GM12891 (cell line): ENCODE measurements around the gene B4GALT7.

ENCODE experiments used
- DNase-seq: peaks from one replicate; pipeline ENCODE4 v3.0.0; 2011; ENCODE audit warnings: low spot score; ENCODE audit not compliant: insufficient read length
- FAIRE-seq: peaks from 2 replicates; lab custom pipeline; 2011; peaks lifted over from hg19 to GRCh38; lab: Jason Lieb, UNC
- PAX5 ChIP-seq: IDR thresholded peaks from 2 replicates; pipeline ENCODE4 v1.6.1; 2011; ENCODE audit warnings: low read length, moderate library complexity, mild to moderate bottlenecking; ENCODE audit not compliant: insufficient read depth, severe bottlenecking
- POLR2A ChIP-seq: IDR thresholded peaks from 2 replicates; pipeline ENCODE4 v1.6.1; 2011; ENCODE audit warnings: low read depth, low read length, control low read depth
- POLR2AphosphoS5 ChIP-seq: IDR thresholded peaks from 2 replicates; pipeline ENCODE4 v1.6.1; 2011; ENCODE audit warnings: low read depth, low read length, control low read depth
- POU2F2 ChIP-seq: IDR thresholded peaks from 2 replicates; pipeline ENCODE4 v1.6.1; 2011; ENCODE audit warnings: low read depth, mild to moderate bottlenecking, control low read depth, low read length, moderate library complexity
- SPI1 ChIP-seq: IDR thresholded peaks from 2 replicates; pipeline ENCODE4 v1.6.1; 2011; ENCODE audit warnings: low read depth, low read length, control low read depth
- TAF1 ChIP-seq: IDR thresholded peaks from 2 replicates; pipeline ENCODE4 v1.6.1; 2011; ENCODE audit warnings: low read depth, low read length, control low read depth

B4GALT7 gene

DNA sequence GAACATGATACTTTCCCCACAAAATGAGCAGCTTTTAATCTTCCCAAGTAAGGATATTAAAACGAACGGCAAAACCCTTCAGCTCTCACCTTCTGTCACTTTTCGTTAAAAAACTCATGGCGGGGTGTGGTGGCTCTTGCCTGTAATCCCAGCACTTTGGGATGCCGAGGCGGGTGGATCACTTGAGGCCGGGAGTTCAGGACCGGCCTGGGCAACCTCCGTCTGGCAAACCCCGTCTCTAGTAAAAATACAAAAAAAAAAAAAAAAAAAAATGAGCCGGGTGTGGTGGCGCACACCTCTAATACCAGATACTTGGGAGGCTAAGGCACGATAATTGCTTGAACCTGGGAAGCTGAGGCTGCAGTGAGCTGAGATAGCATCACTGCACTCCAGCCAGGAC, 7.0 kb upstream of the B4GALT7 start:
- FAIRE-seq (no peak), DNase-seq (no peak)
- TF ChIP-seq TAF1, result no peak
- no peak for TF ChIP-seq POLR2A
- no peak for TF ChIP-seq PAX5
- TF ChIP-seq SPI1, result no peak
- TF ChIP-seq POLR2AphosphoS5, result no peak
- no peak for TF ChIP-seq POU2F2

DNA sequence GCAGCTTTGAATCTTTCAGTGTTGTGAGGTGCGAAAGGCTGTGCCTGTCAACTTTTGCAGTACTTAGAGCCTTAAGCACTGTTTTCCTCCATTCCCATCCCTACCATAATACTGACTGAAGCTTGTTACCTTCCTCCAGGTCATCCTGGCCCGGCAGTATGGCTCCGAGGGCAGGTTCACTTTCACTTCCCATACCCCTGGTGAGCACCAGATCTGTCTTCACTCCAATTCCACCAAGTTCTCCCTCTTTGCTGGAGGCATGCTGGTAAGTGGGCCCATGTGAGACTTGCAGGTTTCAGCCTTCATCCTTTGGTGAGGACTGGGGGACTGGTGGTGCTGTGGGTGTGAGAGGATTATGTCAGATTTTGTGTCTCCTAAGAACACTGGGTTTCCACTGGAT, 6.4 kb upstream of the B4GALT7 start:
- DNase-seq (no peak), FAIRE-seq (no peak)
- no peak for TF ChIP-seq TAF1
- peak; percentile 12; the same call in 1 of the 2 replicates for TF ChIP-seq POLR2A
- TF ChIP-seq POLR2AphosphoS5, result no peak
- TF ChIP-seq SPI1, result 0 out of 2 replicates have a peak, but pooled peaks have one; percentile 12
- TF ChIP-seq POU2F2, result no peak
- no peak for TF ChIP-seq PAX5

DNA sequence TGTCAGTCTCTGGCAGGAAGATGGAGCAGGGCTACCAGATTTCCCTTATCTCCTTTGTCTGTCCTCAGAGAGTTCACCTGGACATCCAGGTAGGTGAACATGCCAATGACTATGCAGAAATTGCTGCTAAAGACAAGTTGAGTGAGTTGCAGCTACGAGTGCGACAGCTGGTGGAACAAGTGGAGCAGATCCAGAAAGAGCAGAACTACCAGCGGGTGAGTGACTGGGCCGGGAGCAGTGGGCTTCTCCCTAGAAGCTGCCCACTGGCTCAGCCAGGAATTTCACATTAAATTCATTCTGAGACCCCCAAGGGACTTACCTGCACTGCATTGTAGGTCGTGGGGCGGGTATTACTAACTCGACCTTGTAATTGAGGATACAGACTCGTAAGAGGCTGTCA, 5.9 kb upstream of the B4GALT7 start:
- TF ChIP-seq TAF1 (no peak), PAX5 (no peak), POLR2AphosphoS5 (no peak), POLR2A (no peak), SPI1 (no peak)
- no peak for FAIRE-seq
- DNase-seq, result no peak

DNA sequence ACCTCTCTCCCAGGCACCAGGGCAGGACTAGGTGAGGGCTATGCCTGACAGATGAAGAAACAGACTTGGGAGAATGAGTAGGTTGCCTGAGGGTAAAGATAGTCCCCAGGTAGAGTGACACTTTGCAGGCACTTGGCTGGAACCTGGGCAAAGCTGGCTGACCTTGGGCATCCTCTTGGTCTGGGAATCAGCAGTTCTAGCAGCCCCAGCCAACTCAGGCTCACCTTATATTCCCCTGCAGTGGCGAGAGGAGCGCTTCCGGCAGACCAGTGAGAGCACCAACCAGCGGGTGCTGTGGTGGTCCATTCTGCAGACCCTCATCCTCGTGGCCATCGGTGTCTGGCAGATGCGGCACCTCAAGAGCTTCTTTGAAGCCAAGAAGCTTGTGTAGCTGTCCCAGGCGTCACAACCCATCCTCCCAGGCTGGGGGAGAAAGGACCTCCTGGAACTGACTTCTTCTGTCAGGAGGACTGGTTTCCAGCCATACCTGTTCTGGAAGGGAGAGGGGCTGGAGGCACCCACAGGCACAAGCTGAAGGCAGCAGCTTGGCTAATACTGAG, 4.8 kb upstream of the B4GALT7 start:
- no peak for TF ChIP-seq POLR2A
- no peak for TF ChIP-seq PAX5
- no peak for TF ChIP-seq SPI1
- no peak for TF ChIP-seq TAF1
- TF ChIP-seq POLR2AphosphoS5, result no peak
- no peak for FAIRE-seq
- DNase-seq, result no peak

DNA sequence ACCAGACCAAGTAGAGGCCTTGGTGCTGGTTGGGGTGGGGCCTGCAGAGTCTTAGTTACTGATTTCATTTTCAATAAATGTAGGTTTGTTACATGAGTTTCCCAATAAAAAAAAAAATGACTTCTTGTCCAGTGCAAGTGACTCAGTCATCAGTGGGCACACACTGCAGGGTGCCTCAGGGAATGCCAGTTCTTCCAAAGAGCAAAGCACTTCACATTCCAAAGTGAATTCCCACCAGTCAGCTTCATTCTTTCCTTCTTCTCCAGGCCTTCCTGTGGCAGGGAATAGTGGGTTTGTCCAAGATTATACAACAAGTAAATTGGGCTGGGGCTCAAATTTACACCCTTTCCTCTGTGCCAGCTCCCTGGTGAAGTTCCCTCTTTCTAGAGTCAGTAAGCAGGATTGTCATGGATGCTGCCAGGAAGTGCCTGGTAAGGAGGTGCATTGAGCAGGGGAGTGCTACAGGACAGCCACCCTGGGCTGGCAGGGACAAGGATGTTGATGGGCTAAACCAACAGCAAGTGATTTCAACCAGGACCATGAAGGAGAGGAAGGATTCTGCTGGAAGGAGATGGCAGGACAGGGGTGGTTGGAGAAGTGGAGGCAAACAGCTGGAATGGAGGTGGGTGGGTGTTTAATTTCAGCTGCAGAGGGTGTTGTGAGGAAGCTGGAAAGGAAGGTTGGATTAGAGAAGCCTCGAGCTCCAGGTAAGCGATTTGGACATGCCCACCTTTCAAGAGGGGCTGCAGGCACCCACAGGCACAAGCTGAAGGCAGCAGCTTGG, 3.7 kb upstream of the B4GALT7 start:
- no peak for TF ChIP-seq PAX5
- no peak for TF ChIP-seq TAF1
- TF ChIP-seq POU2F2, result no peak
- no peak; the same call in 1 of the 2 replicates for TF ChIP-seq POLR2AphosphoS5
- DNase-seq (no peak), FAIRE-seq (no peak)

DNA sequence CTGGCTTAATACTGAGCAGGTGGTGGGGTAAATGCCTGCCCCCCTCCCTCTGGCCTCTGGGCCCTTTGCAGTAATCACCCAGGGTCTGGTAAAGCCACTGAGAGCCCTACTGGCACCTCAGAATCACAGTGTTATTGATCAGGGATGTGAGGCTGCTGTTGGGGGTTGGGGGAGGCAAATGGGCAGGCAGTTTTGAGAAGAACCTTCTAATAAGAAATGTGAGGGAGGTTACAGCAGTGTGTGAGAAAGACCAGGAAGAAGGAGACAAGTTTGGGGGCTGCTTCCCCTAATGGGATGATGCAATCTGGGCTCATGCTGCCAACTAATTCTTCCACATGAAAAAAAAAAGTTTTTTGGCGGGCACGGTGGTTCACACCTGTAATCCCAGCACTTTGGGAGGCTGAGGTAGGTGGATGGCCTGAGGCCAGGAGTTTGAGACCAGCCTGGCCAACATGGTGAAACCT, 3.1 kb upstream of the B4GALT7 start:
- DNase-seq (no peak), FAIRE-seq (no peak)
- TF ChIP-seq POLR2A (no peak), PAX5 (no peak), SPI1 (no peak)

DNA sequence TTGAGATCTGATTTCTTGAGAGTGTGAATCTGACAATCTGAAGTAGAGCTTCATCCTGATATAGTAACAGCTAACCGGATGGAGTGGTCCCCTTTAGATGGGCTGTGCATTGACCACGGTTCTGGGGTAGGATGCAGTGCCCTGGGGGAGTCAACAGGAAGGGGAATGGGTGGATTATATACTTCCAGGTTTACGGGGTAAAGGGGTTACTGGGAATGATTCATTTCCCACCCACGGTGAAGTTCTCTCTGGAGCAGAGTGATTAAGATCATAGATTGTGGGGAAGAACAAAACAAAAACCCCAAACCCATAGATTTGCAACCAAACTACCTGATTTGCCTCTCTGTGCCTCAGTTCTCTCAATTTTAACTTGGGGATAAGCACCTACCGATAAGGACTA, 1.5 kb upstream of the B4GALT7 start:
- FAIRE-seq (no peak), DNase-seq (no peak)
- TF ChIP-seq POLR2AphosphoS5 (0 out of 2 replicates have a peak, but pooled peaks have one; percentile 28), SPI1 (no peak)

DNA sequence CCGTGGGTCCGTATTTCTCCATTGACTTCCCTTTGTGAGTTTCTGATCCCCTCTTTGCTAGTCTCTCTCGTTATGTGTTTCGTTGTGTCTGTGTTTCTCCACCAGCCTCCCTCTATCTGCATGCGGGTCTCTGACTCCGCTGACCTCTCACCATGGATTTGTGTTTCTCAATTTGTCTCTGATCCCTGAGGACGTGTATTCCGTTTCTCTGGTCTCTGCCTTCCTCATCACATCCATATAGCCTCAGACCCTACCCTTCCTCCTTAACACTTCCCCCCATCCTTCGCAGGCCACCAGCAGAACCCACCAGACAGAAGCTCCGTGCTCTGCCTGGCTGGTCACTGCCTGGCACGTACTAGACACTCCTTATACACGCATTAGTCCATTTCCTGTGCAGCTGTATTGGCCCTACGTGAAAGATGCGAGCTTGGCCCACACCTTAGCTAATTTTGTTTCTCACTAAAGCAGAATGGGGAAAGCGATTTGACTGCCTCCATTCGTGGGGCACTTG, 631 bp downstream of the B4GALT7 start:
- DNase-seq, result no peak
- TF ChIP-seq POU2F2 (no peak), POLR2A (peak; percentile 4; the same call in 1 of the 2 replicates)
- FAIRE-seq, result peak; percentile 58

DNA sequence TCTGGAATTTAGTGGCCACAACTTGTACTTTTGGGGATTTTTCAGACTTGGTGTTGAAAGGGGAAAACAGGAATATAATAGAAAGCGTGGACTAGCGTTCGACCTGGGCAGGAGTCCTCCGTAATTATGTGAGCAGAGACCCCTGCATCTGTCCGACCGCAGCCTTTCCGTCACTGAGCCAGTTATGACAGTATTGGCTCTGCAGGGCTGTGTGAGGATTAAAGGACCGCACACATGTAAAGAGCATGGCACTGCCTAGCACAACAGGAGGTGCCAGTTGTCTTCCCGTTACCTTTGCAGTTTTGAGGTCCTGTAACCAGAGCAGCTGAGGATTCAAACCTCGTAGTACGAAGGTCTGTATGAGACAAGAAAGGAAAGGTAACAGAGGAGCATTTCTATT, 1.2 kb downstream of the B4GALT7 start:
- peak; percentile 5 for FAIRE-seq
- TF ChIP-seq POLR2A (no peak), POLR2AphosphoS5 (no peak), PAX5 (no peak), SPI1 (no peak), POU2F2 (no peak), TAF1 (no peak)
- DNase-seq, result no peak
